GM21619 (cell line): Measurements from ENCODE around the gene RNF125.
"Not testable (repeated sequence)": the region's sequence is repeated elsewhere in the genome, so short reads cannot be mapped to it uniquely, and the experiment has no call there.

Experiments
- ATAC-seq: cut with Tn5 transposase; IDR thresholded peaks from one replicate; pipeline ENCODE4 v1.9.1; 2021; ENCODE audit not compliant: unreplicated experiment

Gene RNF125

DNA sequence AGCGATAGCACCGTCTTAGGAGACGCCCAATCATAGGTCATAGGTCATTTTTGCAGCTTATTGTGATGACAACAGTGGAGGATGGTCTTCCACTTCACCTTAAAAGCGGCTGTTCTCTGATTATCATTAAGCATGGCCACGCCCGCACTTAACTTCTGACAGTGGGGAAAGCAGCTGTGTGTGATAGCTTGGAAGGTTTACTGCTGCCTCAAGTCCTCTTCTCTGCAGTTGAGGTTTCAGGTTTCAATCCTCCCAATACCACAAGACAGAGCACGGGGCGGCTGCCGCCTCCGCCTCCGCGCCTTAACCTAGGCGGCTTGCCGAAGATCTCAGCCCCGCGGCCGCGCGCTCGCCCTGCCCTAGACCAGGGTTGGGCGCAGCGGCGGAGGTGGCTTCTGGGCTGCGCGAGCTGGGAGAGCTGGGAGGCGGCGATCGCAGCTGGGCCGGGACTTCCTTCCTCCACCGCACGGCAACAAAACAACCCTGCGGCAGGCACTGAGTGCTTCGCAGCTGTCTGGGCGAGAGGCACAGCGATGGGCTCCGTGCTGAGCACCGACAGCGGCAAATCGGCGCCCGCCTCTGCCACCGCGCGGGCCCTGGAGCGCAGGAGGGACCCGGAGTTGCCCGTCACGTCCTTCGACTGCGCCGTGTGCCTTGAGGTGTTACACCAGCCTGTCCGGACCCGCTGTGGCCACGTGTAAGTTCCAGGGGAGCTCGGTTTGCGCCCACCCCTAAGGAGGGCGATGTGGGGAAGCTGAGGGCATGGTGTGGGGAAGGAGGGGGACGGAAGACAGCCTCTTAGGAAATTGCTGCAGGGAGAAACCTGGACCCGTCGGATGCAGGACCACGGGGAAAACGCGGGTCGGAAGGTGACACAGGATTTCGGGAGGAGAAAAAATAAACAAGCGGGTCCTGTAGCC lies at the start of gene RNF125:
RNF125 (plus strand) TSS at position 495 of the 920 bp plus-strand sequence; CDS start at position 534, 39 bp downstream.
- peak; percentile 81 for ATAC-seq

DNA sequence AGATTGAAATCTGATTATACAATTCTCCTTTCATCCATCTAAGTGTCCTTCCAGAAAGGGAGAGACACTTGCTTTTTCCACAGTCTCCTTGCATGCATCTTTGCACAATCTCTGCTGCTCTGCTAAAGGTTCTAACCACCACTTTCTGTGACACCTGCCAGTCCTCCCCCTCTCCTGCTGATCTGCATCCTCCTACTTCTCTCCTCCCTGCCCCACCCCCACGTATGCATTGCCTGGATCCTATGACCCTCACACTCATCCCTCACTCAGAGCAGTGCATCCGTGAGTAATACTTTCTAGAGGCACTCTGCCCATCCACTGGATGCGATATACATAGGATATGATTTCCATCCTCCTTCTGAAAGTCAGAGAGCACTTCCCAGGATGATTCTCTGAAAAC lies 48.0 kb upstream of the RNF125 start:
- ATAC-seq, result no peak

DNA sequence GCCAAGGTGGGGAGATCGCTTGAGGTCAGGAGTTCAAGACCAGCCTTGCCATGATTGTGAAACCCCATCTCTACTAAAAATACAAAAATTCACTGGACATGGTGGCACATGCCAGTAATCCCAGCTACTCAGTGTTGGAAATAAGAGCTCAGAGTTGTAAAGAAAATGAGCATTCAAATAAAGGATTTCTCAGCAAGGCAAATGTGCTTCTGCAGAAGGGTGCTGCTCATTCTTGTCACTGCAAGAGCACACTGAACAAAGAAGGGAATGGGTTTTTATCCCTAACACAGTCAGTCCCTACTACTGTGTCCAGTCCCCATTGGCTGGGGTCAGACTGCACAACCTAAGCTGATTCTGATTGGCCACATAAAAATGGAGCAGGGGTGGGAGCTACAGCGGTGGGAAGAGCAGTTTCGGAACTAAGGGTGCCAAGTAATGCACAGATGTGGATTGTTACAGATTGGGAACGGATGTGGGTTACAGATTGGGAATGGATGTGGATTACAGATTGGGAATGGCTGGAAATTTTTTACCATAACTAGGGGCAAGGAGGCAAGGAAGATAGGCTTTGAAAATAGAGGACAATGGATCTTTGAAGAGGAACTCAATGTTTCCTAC lies 44.6 kb upstream of the RNF125 start:
- ATAC-seq, result no peak

DNA sequence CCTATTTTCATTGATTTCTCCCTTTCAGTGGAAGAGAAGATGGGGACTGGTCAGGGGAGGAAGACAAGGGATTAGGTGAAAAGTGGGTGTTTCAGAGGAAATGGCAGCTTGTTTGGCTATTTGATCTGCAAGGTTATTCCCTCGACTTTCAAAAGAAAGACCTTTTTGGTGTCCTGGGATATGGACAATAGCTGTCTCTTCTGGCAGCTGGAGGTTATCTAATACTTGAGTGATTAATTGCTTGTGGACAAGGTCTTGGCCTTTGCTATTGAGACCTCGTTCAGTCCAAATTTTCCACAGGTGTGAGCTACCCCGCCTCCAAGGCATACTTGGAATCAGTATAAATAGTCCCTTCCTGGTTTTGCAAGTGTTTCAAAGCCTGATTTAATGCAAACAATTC lies 42.4 kb upstream of the RNF125 start:
- no peak for ATAC-seq

DNA sequence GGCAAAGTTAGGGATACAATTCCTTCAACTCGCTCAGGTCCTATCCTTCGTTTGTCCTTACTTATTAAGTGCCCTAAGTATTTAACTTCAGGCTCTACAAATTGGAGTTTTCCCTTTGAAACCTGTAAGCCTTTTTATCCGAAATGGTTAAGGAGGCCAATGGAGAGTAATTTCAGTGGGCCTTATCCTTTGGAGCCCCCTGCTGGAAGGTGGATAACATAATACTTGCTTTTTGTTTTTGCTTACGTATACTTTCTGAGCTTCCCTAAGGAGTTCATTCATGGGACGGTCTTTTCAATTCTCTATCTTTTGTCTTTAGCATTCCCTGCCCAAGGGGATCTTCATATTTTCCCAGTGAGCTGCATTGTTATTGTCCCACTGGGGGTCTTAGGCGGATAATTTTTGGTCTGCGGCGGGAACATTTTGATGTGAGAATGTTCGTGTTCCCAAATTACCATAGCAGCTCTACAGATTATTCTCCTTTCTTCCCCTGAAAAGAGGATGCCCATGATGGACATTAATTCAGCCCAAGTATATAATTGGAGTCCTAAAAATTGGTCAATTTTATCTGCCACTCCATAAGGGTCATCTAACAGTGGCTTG lies 41.3 kb upstream of the RNF125 start:
- ATAC-seq, result no peak

DNA sequence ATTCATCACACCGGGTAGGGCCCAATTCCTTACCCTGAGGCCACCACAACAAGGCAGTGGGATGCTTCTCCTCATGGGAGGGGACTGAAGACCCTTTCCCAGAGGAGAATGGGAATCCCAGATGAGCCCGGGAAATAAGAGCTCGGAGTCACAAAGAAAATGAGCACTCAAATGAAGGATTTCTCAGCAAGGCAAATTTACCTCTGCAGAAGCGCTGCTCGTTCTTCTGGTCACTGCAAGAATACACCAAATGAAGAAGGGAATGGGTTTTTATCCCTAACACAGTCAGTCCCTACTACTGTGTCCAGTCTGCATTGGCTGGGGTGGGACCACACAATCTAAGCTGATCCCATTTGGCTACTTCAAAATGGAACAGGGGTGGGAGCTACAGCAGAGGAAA lies 40.0 kb upstream of the RNF125 start:
- ATAC-seq, result no peak

DNA sequence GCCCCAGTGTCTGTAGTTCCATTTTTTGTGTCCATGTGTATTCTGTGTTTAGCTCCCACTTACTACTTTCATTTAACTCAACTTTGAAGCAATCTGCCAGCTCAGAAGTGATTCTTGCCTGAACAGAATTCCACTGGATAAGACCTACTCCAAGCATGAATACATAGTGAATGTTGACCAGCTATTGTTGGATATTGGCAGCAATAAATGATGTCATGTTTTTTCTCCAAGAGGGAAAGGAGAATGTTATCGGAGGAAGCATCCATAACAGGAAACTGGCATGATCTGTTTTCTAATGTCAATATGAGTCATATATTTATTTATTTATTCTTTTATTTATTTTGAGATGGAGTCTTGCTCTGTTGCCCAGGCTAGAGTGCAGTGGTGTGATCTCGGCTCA lies 38.9 kb upstream of the RNF125 start:
- no peak for ATAC-seq

DNA sequence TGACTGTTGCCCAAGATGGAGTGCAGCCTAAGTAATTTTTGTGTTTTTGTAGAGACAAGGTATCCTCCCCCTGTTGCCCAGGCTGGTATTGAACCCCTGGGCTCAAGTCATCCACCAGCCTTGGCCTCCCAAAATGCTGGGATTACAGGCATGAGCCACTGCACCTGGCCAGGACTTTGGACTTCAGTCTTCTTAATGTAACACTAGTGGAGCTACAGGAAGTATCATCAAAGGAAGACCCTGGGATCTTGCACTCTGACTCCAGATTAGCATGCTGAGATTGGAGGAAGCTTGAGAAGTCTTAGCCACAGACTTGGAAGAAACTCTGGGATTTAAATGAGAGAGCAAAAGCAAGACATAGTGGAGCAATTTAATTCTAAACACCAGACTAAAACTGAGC lies 37.8 kb upstream of the RNF125 start:
- ATAC-seq, result no peak

DNA sequence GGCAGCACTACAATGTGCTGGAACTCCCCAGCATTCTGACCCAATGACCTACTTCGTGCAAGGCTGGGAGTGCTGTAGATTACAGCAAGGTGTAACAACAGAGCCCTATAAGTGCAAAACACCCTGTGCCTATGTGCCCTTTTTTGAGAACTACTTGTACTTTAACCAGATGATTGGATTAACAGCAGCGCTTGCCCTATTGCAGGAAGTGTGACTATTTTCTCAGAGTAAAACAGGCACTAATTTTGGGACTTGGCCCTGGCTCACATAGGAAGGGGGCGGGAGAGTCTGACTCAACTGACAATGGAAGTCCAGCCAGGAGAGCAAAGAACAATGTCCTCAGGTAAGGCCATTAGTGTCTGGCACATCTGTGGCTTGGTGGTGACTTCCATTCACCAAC lies 35.6 kb upstream of the RNF125 start:
- ATAC-seq, result no peak

DNA sequence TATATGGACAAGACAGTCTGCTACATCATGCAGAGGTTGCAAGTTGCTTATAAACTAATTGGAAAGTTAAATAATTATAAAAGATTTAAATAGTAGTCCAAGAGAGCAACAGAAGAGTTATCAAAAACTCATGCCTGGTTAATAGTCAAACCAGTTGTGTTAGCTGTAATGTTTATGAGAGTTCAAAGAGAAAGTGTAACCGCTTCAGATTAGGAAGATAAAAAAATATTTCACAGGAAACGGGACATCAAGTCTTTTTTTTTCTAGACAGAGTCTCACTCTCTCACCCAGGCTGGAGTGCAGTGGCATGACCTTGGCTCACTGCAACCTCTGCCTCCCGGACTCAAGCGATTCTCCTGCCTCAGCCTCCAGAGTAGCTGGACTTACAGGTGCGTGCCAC lies 34.6 kb upstream of the RNF125 start:
- ATAC-seq, result no peak

DNA sequence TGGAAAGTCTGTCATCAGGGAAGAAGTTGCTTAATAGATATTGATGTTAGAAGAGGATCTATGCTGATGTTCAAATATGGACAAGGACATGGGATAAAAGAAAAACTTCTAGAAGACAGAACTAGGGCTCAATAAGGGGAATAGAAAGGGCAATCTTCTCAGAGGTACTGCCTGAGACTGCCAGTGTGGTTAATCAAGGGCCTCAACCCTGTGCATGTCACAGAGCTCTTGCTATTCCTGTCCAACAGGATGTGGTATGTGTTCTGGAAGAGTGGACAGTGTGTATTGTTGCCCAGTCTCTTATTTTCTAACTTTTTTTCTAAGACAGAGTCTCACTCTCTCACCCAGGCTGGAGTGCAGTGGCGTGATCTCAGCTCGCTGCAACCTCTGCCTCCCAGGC lies 27.8 kb upstream of the RNF125 start:
- ATAC-seq, result peak; percentile 100

DNA sequence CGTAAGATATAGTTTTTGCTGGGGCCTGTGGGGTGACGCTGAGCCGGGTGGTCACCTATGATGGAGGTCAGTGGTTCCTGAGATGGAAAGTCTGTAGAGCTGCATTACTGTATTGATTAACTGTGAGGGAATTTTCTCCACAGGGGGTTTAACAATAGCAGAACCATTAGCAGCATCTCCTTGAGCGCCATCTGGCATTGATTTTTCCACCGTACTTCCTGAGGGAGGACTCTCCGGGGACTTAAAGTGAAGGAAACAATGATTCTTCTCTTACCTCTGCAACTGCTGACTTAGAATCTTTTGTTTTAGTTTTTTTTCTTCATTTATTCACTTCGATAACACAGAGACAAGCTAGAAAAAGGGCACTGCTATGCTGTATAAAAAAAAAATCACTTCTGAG lies 22.6 kb upstream of the RNF125 start:
- ATAC-seq, result no peak

DNA sequence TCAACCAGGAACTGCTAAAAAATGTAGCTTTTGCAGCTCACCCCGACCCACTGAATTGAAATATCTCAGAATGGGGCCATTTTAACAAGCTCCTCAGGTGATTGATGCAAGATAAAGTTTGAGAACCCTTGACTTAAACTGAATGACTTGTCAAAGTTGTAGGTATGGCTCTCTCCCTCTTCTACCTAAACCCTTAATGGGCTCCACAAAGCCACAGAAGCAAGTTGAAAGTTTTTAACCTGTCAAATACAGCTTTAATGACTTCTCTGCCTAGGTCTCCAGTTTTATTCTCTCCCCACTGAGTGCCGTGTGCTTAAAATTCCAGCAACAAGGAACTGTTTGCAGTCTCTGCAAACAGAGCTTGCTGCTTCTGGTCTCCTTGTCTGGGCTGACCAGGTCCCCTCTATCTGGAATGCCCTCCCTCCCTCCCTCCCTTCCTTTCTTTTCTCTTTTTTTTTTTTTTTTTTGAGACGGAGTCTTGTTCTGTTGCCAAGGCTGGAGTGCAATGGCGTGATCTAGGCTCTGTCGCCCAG lies 19.7 kb upstream of the RNF125 start:
- no peak for ATAC-seq

DNA sequence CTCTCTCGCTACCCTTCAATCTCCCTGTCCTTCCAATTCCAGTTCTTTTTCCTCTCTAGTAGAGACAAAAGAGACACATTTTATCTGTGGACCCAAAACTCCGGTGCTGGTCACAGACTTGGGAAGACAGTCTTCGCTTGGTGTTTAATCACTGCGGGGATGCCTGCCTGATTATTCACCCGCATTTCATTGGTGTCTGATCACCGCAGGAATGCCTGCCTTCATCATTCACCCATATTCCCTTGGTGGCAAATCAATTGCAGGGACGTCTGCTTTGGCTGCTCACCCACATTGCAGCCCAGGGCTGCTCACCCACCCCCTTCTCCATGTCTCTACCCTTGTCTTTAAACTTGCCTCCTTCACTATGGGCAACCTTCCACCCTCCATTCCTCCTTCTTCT lies 17.5 kb upstream of the RNF125 start:
- not testable (repeated sequence) for ATAC-seq

DNA sequence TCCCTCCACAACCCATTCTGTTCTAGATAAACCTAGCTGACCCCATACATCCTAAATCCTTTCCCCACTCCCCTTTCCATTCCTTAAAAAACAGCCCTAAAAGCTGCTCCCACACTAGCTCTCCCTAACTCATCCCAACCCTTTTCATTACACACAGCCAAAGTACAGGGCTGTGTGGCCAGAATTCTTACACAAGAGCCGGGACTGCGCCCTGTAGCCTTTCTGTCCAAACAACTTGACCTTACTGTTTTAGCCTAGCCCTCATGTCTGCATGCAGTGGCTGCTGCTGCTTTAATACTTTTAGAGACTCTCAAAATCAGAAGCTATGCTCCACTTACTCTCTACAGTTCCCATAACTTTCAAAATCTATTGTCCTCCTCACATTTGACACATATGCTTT lies 14.8 kb upstream of the RNF125 start:
- ATAC-seq, result not testable (repeated sequence)

DNA sequence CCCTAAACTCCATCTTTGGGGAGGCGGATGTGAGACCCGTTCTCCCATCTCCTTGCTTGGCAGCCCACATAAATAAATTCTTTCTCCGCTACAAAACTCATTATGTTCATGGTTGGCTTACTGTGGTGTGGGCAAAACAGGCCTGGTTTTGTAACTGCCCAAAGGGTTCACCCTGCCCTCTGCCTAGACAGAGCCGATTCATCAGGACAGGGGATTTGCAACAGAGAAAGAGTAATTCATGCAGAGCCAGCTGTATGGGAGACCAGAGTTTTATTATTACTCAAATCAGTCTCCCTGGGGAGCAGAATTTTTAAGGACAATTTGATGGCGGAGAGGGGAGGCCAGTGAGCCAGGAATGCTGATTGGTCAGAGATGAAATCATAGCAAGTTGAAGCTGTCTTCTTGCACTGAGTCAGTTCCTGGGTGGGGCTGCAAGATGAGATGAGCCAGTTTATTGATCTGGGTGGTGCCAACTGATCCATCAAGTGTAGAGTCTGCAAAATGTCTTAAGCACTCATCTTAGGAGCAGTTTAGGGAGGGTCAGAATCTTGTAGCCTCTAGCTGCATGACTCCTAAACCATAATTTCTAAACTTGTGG lies 8.4 kb upstream of the RNF125 start:
- ATAC-seq, result no peak

DNA sequence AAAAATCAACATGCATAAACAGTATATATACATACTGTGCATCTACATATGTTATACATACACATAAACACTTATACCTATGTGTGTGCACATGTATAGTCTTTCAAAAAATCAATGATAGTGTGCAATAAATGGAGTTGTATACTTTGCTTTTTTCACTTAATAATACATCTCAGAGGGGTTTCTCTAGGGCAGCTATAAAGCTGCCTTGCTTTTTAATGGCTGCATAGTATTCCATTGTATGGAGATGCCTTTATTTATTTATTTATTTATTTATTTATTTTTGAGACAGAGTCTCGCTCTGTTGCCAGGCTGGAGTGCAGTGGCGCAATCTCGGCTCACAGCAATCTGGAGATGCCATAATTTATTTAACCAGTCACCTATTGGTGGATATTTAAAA lies 7.4 kb upstream of the RNF125 start:
- ATAC-seq, result no peak

DNA sequence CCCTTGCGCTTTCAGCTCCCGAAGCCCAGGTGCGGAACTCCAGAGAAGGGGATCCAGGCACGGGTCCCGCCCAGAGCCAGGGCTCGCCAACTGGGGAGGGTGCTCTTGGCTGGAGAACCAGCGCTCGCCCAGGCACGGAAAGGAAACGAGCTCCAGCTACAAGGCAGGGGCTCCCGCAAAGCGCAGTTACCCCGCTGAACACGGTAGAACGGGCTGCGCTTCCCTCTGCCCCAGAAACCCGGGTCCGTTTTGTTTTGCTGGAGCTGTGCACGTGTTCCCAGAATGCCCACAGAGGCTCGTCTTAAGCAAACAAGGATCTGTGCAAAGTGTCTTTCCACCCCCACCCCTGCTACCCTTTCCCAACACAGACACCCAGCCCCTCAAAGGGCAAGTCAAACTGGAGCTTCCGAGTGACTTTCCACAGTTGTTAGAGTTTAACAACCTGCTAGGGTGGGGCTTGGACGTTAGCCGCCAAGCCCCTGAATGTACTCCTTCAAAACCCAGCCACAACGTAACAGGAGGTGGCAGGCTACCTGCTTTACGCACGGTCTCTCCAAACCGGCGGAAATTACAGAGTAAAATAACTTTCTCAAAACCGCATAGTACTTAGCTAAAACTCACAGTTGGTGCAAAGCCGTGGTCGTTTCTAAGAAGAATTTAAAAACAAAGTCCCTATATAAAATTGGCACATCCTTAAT lies 775 bp downstream of the RNF125 start:
- ATAC-seq, result peak; percentile 9

DNA sequence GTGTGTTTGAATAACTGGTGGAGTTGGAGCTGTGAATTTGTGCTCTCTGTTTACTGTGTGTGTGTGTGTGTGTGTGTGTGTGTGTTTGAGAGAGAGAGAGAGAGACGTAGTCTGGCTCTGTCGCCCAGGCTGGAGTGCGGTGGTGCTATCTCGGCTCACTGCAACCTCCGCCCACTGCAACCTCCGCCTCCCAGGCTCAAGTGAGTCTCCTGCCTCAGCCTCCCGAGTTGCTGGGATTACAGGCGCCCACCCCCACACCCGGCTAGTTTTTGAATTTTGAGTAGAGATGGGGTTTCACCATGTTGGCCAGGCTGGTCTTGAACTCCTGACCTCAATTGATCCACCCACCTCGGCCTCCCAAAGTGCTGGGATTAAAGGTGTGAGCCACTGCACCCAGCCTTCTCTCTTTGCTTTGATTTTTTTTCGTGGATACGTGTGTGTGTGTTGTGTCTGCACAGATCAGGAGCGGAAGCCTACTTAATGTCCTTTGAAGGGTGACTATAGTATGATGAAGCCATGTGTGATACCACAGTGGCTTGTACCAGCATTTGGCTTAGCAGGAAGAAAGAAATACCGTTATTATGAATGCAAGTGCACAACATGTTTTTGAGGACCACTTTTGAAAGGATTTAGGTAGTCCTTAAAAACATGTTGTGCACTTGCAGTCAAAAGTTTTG lies 1.5 kb downstream of the RNF125 start:
- ATAC-seq, result not testable (repeated sequence)
